ENCODE results near the gene UQCC2.
A peak's percentile ranks its signal among the peaks of the same experiment; 100 is the strongest.

Gene UQCC2

DNA sequence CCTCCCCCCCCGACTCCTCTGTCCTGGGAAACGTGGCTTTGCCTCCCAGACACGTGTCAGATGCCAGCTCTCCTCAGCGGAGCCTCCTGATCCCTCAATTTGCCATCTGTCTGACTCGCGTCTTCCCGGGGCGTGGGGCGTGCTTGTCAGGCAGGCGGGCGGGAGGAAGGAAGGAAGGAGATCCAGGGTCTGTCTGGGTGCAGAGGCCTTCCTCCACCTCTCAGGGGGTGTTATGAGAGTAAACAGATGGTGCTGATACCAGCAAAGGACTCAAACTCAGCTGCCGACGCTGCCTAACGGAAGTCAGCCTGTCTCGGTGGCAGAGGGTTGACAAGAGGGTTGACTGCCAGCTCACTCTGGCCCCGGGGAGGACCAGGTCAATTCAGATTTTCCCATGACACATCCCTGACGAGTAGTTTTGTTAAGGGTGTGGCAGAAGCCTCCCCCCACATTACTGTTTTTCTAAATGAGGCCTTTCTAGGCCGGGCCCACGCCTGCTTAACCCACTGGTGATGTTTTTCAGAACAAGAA, 17.0 kb downstream of the UQCC2 start:
- TF ChIP-seq, protein P1, sequence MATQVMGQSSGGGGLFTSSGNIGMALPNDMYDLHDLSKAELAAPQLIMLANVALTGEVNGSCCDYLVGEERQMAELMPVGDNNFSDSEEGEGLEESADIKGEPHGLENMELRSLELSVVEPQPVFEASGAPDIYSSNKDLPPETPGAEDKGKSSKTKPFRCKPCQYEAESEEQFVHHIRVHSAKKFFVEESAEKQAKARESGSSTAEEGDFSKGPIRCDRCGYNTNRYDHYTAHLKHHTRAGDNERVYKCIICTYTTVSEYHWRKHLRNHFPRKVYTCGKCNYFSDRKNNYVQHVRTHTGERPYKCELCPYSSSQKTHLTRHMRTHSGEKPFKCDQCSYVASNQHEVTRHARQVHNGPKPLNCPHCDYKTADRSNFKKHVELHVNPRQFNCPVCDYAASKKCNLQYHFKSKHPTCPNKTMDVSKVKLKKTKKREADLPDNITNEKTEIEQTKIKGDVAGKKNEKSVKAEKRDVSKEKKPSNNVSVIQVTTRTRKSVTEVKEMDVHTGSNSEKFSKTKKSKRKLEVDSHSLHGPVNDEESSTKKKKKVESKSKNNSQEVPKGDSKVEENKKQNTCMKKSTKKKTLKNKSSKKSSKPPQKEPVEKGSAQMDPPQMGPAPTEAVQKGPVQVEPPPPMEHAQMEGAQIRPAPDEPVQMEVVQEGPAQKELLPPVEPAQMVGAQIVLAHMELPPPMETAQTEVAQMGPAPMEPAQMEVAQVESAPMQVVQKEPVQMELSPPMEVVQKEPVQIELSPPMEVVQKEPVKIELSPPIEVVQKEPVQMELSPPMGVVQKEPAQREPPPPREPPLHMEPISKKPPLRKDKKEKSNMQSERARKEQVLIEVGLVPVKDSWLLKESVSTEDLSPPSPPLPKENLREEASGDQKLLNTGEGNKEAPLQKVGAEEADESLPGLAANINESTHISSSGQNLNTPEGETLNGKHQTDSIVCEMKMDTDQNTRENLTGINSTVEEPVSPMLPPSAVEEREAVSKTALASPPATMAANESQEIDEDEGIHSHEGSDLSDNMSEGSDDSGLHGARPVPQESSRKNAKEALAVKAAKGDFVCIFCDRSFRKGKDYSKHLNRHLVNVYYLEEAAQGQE (IDR thresholded peaks at IDR 0.05; ENCODE audit: insufficient replicate concordance, low read depth), result no peak
- TF ChIP-seq, protein P2, sequence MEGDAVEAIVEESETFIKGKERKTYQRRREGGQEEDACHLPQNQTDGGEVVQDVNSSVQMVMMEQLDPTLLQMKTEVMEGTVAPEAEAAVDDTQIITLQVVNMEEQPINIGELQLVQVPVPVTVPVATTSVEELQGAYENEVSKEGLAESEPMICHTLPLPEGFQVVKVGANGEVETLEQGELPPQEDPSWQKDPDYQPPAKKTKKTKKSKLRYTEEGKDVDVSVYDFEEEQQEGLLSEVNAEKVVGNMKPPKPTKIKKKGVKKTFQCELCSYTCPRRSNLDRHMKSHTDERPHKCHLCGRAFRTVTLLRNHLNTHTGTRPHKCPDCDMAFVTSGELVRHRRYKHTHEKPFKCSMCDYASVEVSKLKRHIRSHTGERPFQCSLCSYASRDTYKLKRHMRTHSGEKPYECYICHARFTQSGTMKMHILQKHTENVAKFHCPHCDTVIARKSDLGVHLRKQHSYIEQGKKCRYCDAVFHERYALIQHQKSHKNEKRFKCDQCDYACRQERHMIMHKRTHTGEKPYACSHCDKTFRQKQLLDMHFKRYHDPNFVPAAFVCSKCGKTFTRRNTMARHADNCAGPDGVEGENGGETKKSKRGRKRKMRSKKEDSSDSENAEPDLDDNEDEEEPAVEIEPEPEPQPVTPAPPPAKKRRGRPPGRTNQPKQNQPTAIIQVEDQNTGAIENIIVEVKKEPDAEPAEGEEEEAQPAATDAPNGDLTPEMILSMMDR (IDR thresholded peaks at IDR 0.05; ENCODE audit: insufficient read depth, low read length), result no peak
- no peak for TF ChIP-seq SPI1 (IDR thresholded peaks at IDR 0.05; ENCODE audit: borderline replicate concordance, low read depth)
- no peak for TF ChIP-seq POLR2AphosphoS5 (IDR thresholded peaks at IDR 0.05; ENCODE audit: low read depth)
- no peak for TF ChIP-seq GABPA (IDR thresholded peaks at IDR 0.05; ENCODE audit: low read depth)
- no peak for DNase-seq (ENCODE audit: low read depth in 1 of 2, low spot score in 1 of 2)
- no peaks in the 10 kb centered on the region for H3K27me3 ChIP-seq (ENCODE audit: insufficient read depth, poor library complexity, severe bottlenecking)
- H3K27ac ChIP-seq (replicated peaks), result no peak overlapping the region
- no peak overlapping the region for H3K4me3 ChIP-seq (replicated peaks; ENCODE audit: insufficient read depth, low read length)

DNA sequence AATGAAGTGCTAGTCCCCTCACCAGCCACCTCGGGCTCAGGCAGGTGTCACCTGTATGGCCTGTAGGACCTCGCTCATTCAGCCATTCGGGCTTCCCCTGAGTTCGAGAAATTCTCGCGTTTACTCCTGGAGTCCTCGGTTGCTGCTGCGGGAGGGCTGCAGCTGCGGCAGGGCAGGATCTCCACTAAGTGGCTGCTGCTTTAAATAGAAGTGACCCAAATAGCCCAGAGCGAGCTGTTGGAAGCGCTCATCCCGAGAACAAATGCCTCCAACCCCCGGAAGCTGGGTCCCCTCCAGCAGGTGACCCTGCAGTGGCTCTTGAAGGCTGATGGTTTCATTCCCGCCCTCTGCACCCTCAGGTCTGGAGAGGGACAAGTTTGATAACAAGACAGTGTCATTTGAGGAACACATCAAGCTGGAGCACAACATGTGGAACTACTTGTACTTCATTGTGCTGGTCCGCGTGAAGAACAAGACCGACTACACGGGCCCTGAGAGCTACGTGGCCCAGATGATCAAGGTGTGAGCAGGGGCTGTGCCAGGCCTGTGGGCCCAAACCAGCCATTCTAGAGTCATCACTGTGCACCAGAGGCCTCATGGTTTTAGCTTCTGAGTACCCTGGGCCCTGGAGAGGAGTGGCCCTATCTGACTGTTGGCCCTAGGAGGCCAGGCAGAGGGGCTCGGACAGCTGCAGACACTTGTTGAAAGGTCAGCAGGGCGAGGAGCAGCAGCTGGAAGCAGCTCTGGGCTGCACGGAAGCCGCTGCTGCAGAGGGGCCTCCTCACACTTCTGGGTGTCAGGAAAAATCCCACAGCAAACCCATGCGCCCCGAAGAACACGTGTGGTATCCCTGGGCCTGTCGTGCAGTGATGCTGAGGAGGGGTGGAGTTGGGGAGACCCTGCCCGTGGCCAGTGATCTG, 18.1 kb downstream of the UQCC2 start:
- TF ChIP-seq POLR2AphosphoS5 (IDR thresholded peaks at IDR 0.05; ENCODE audit: low read depth), result no peak
- TF ChIP-seq, protein P2 (IDR thresholded peaks at IDR 0.05; ENCODE audit: insufficient read depth, low read length), result no peak
- no peak for TF ChIP-seq SPI1 (IDR thresholded peaks at IDR 0.05; ENCODE audit: borderline replicate concordance, low read depth)
- no peak for TF ChIP-seq GABPA (IDR thresholded peaks at IDR 0.05; ENCODE audit: low read depth)
- TF ChIP-seq, protein P1 (IDR thresholded peaks at IDR 0.05; ENCODE audit: insufficient replicate concordance, low read depth), result no peak
- Histone ChIP-seq H3K27me3 (ENCODE audit: insufficient read depth, poor library complexity, severe bottlenecking) (no peaks in the 10 kb centered on the region), H3K27ac (replicated peaks) (no peak overlapping the region; the same call in 1 of the 2 replicates), H3K4me3 (replicated peaks; ENCODE audit: insufficient read depth, low read length) (no peak overlapping the region)
- no peak for DNase-seq (ENCODE audit: low read depth in 1 of 2, low spot score in 1 of 2)

DNA sequence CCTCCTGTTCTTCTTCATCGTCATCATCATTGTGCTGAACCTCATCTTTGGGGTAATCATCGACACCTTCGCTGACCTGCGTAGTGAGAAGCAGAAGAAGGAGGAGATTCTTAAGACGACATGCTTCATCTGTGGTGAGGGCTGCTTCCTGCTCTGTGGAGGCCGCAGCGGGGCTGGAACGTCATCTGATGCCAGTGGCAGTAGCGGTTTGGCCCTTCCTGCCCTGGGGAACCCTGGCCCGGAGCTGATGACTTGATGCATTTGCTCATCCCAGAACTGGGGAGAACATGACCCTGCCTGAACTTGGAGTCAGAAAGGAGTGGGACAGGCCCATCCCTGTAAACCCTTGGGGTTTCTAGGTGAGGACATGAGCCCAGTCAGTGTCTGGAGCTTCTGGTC, 18.7 kb downstream of the UQCC2 start:
- TF ChIP-seq POLR2AphosphoS5 (IDR thresholded peaks at IDR 0.05; ENCODE audit: low read depth), result peak; percentile 46; the same call in 1 of the 2 replicates
- TF ChIP-seq, protein P2 (IDR thresholded peaks at IDR 0.05; ENCODE audit: insufficient read depth, low read length), result no peak
- H3K27ac ChIP-seq (replicated peaks), result no peak overlapping the region; the same call in 1 of the 2 replicates
- peak; percentile 33 to 76 for DNase-seq (ENCODE audit: low read depth in 1 of 2, low spot score in 1 of 2)
- H3K4me3 ChIP-seq (replicated peaks; ENCODE audit: insufficient read depth, low read length), result no peak overlapping the region
- no peaks in the 10 kb centered on the region for H3K27me3 ChIP-seq (ENCODE audit: insufficient read depth, poor library complexity, severe bottlenecking)

Data from HL-60 (cell line).